ENCODE measurements around the gene TDRD3. TPM values are rescaled to one million over a fixed set of nuclear protein-coding genes. Genes with fewer than 3 reads are reported as not detected.

Gene TDRD3
- total RNA-seq, 1 experiment from 2014 or later = 17.2 TPM

DNA sequence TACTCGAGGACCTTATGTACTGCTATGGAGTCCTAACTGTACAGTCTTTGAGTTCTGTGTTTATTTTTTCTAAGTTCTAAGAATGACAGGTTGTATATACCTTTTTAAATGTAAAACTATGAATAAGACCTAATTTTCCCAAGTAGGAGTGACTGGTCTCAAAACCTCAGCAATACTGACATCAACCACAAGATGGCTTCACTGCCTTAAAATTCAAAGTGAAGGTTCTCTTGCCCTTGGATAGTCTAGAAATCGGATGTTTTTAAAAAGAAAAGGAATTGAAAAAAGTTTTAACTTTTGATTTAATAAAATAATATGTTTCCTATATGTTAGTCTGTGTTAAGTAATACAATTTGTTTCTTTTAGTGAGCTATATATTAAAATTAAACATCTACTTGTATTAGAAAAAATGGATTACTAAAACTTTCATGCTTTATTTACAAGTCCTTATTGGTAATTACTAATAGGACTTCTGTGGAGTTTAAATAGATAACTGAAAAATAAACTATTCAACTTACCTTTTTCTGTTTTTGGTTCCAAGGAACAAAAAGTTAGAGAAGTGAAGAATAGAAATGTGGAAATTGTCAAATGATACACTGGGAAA is 52.0 kb downstream of the TDRD3 start:
- no TSS peak for BruUV-seq (replicated peaks)
- Mint-ChIP-seq H3K27ac (ENCODE audit: unreplicated experiment) (no peak overlapping the region), H3K36me3 (ENCODE audit: insufficient read depth, unreplicated experiment) (no peaks in the 10 kb centered on the region), H3K9me3 (ENCODE audit: unreplicated experiment) (no peaks in the 10 kb centered on the region), H3K27me3 (ENCODE audit: insufficient read depth, unreplicated experiment) (no peaks in the 10 kb centered on the region), H3K4me3 (ENCODE audit: unreplicated experiment) (no peak overlapping the region), H3K4me1 (ENCODE audit: low read depth, unreplicated experiment) (no peaks in the 10 kb centered on the region)
- H3K27me3 ChIP-seq (replicated peaks; ENCODE audit: control insufficient read depth, insufficient read depth, low read length) = no peaks in the 10 kb centered on the region
- H3K4me3 ChIP-seq (ENCODE audit: low read depth, low read length) = no peak overlapping the region
- no peaks in the 10 kb centered on the region for H3K36me3 ChIP-seq (ENCODE audit: control insufficient read depth, insufficient read depth, low read length)
- CTCF ChIA-PET = interaction anchor here (0.6 kb wide), 1 partner anchor 235 kb away, joined by 3 read pairs; no protein-coding TSS in a partner anchor
- H3K9me3 ChIP-seq = no peaks in the 10 kb centered on the region
- DNase-seq = peak in 1 of 2 experiments; percentile 49
- POLR2A ChIA-PET = no interaction called here
- peak; percentile 72 to 82 for TF ChIP-seq CTCF (IDR thresholded peaks at IDR 0.05; ENCODE audit: insufficient read depth in 1 of 2, low read depth in 1 of 2, low read length in 1 of 2, severe bottlenecking in 1 of 2, unreplicated experiment in 1 of 2)
- intact Hi-C loops (cut with micrococcal nuclease; ENCODE audit: unreplicated experiment) = loop anchor here (1.0 kb wide), 1 partner anchor 169 kb away; no protein-coding TSS in a partner anchor
- H3K4me1 ChIP-seq = no peaks in the 10 kb centered on the region

DNA sequence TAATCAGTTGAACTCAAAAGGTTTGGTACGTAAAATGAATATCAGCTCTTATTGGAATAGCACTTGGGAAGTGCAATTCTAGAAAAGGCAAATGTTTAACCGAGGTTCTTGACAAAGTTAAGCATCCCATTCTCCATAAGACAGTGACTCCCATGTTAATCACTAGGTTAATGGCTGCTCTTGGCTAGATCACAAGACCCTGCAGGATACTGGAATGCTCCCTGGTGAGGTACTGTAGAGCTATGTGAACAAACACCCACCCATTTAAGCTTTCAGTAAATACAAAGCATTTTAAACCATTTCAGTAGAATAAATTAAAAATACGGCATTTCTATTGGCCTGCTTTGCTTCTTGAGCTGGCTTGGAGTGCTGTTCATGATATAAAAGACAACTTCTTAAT is 56.5 kb downstream of the TDRD3 start:
- ChIA-PET POLR2A (no interaction called here), CTCF (no interaction called here)
- Mint-ChIP-seq H3K36me3 (ENCODE audit: insufficient read depth, unreplicated experiment) (no peaks in the 10 kb centered on the region), H3K27me3 (ENCODE audit: insufficient read depth, unreplicated experiment) (no peaks in the 10 kb centered on the region), H3K4me1 (ENCODE audit: low read depth, unreplicated experiment) (no peaks in the 10 kb centered on the region), H3K9me3 (ENCODE audit: unreplicated experiment) (no peaks in the 10 kb centered on the region), H3K27ac (ENCODE audit: unreplicated experiment) (no peak overlapping the region), H3K4me3 (ENCODE audit: unreplicated experiment) (no peak overlapping the region)
- H3K4me1 ChIP-seq = no peaks in the 10 kb centered on the region
- BruUV-seq (replicated peaks) = no TSS peak
- H3K36me3 ChIP-seq (ENCODE audit: control insufficient read depth, insufficient read depth, low read length) = no peaks in the 10 kb centered on the region
- no peak for TF ChIP-seq CTCF (IDR thresholded peaks at IDR 0.05; ENCODE audit: insufficient read depth in 1 of 2, low read depth in 1 of 2, low read length in 1 of 2, severe bottlenecking in 1 of 2, unreplicated experiment in 1 of 2)
- H3K27me3 ChIP-seq (replicated peaks; ENCODE audit: control insufficient read depth, insufficient read depth, low read length) = no peaks in the 10 kb centered on the region
- no peak overlapping the region for H3K4me3 ChIP-seq (ENCODE audit: low read depth, low read length)
- intact Hi-C loops (cut with micrococcal nuclease; ENCODE audit: unreplicated experiment) = no loop called here
- H3K9me3 ChIP-seq = no peaks in the 10 kb centered on the region
- DNase-seq = no peak

- no peaks in the 10 kb centered on the region for H3K9me3 ChIP-seq
- no peaks in the 10 kb centered on the region for H3K36me3 ChIP-seq (ENCODE audit: control insufficient read depth, insufficient read depth, low read length)
- intact Hi-C loops (cut with micrococcal nuclease; ENCODE audit: unreplicated experiment) = no loop called here
- CTCF ChIA-PET = no interaction called here
- H3K4me3 ChIP-seq (ENCODE audit: low read depth, low read length) = no peak overlapping the region
- no peak for TF ChIP-seq CTCF (IDR thresholded peaks at IDR 0.05; ENCODE audit: insufficient read depth in 1 of 2, low read depth in 1 of 2, low read length in 1 of 2, severe bottlenecking in 1 of 2, unreplicated experiment in 1 of 2)
- H3K4me1 ChIP-seq = no peaks in the 10 kb centered on the region
- H3K27me3 ChIP-seq (replicated peaks; ENCODE audit: control insufficient read depth, insufficient read depth, low read length) = no peaks in the 10 kb centered on the region
- H3K36me3 Mint-ChIP-seq (ENCODE audit: insufficient read depth, unreplicated experiment) = no peaks in the 10 kb centered on the region
- no peaks in the 10 kb centered on the region for H3K9me3 Mint-ChIP-seq (ENCODE audit: unreplicated experiment)
- DNase-seq = no peak
- H3K27ac Mint-ChIP-seq (ENCODE audit: unreplicated experiment) = no peak overlapping the region
- H3K4me1 Mint-ChIP-seq (ENCODE audit: low read depth, unreplicated experiment) = no peaks in the 10 kb centered on the region
- H3K4me3 Mint-ChIP-seq (ENCODE audit: unreplicated experiment) = no peak overlapping the region
- H3K27me3 Mint-ChIP-seq (ENCODE audit: insufficient read depth, unreplicated experiment) = no peaks in the 10 kb centered on the region
- BruUV-seq (replicated peaks) = no TSS peak
- POLR2A ChIA-PET = no interaction called here
Observed at GRCh38 chr13:60454425-60454824, 57.4 kb downstream of the TDRD3 start.

All from Caco-2 (cell line).